Omental fat pad (tissue), 4 donors: ENCODE data around the gene PHF3. TPM values are rescaled to one million over a fixed set of nuclear protein-coding genes. Genes with fewer than 3 reads are reported as not detected.
A peak's percentile ranks its signal among the peaks of the same experiment; 100 is the strongest.

Source experiments
- ATAC-seq: fragments of 150-250 bp; one replicate; pipeline ENCODE4 v1.9.1; 2016; ENCODE audit warnings: mild to moderate bottlenecking, moderate library complexity; ENCODE audit not compliant: low FRiP score
- DNase-seq: peaks from one replicate; pipeline ENCODE4 v3.0.0-alpha.2; 2019; ENCODE audit warnings: low spot score
- CTCF ChIP-seq, 3 donors: fragments of 450-650 bp; IDR thresholded peaks; one replicate each; pipeline ENCODE4 v1.5.1; 2016 to 2017; ENCODE audit warnings: antibody characterized with exemption in 3 of 3, mild to moderate bottlenecking in 3 of 3, moderate library complexity in 2 of 3
- total RNA-seq, 4 donors: library from RNA; depleted of rRNA; stranded (reverse); fragments of >200 nt; gene quantifications; one replicate each; pipeline ENCODE4 v1.1.0, GENCODE V29; 2016

Gene PHF3
- total RNA-seq, 4 donors from 2014 or later, result 37.7 to 68.9 (median 58.4) TPM

- no peak for DNase-seq
- TF ChIP-seq CTCF (IDR thresholded peaks at IDR 0.05), result no peak
- ATAC-seq, result peak; percentile 76
These were observed 41.7 kb downstream of the PHF3 start for GRCh38 chr6:63677282-63677681.

GRCh38 chr6:63683071-63683603, 47.5 kb downstream of the PHF3 start:
- ATAC-seq (no peak), DNase-seq (no peak)
- TF ChIP-seq CTCF (IDR thresholded peaks at IDR 0.05), result no peak

DNA sequence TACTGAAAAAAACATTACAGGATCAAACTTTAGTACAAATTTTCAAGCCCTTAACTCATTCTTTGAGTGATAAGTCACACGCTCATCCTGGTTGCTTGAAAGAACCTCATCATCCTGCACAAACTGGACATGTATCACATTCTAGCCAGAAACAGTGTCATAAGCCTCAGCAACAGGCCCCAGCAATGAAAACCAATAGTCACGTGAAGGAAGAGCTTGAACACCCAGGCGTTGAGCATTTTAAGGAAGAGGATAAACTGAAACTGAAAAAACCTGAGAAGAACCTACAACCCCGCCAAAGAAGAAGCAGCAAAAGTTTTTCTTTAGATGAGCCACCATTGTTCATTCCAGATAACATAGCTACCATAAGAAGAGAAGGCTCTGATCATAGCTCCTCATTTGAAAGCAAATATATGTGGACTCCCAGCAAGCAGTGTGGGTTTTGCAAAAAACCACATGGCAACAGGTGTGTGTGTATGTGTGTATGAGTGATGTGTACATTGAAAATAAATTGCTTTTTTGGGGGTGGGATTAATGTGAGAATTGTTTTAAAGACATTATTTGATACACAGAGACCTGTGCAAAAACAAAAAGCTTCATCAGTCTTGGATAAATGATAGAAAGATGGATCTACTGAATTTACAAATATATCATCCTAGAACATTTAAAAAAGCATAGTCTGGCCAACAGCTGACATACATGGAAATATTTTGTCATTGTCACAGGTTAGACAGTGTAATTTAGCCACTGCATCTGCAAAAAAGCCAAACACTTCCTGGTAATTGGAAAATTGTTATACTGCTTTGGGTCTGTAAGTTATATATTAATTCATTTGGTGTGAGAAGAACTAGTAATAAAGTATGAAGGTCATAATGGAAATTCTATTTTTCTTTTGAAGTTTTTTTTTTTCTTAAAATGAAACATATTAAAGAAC, 50.1 kb downstream of the PHF3 start:
- ATAC-seq (no peak), DNase-seq (no peak)
- TF ChIP-seq CTCF (IDR thresholded peaks at IDR 0.05), result no peak

DNA sequence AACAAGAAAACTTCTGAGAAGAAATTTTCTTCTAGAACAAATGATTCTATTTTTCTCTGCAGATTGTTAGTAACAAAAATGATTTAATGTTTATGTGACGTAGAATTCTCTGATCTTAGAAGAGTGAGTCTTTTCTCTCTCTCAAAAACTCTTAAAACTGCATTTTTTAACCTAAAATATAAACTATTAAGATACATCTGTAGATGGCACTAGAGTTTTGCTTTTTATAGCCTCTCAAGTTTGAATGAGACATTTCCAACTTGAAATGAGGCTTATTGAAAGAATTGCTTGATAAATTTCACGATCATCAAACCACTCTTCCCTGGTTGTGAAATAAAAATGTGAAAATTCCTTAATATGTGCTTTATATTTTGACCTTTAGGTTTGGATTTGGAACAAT, 53.8 kb downstream of the PHF3 start:
- ATAC-seq (no peak), DNase-seq (no peak)
- no peak for TF ChIP-seq CTCF (IDR thresholded peaks at IDR 0.05)

GRCh38 chr6:63690221-63690620, 54.6 kb downstream of the PHF3 start:
- ATAC-seq, result no peak
- DNase-seq, result no peak
- no peak for TF ChIP-seq CTCF (IDR thresholded peaks at IDR 0.05)

DNA sequence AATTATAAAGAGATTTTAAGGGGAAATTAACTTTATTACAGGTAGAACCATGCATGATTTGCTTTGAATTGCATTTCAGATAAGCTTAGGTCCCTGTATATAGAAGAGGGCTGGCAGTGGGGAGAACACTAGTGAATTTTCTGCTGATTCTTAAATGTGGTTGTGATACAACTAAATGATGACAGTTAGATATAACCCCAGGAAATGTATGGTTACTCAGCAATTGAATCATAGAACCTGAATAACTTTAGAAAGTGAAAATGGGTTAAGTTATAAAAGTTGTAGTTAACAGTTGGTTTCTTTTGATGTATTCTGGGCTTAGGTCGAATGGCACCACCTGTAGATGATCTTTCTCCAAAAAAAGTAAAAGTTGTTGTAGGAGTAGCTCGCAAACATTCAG, 70.1 kb downstream of the PHF3 start:
- DNase-seq (no peak), ATAC-seq (no peak)
- no peak for TF ChIP-seq CTCF (IDR thresholded peaks at IDR 0.05)

DNA sequence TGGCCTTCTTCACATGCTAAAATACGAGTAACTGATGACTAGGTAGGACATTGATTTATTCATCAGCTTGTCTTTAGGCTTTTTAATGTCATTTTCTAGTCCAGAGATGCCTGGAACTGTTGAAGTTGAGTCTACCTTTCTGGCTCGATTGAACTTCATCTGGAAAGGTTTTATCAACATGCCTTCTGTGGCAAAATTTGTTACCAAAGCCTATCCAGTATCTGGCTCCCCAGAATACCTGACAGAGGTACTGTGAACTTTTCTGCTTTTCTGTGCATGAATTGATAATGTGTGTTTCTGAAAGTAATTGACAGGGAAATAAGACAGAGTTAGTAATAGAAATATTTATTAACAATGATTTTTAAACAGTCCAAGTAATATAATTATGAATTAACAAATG, 71.0 kb downstream of the PHF3 start:
- DNase-seq, result no peak
- no peak for ATAC-seq

More for the DNA sequence above, 71.0 kb downstream of the PHF3 start:
- TF ChIP-seq CTCF (IDR thresholded peaks at IDR 0.05), result no peak
